ENCODE measurements around the gene SLC66A2. TPM values are rescaled to one million over a fixed set of nuclear protein-coding genes. Genes with fewer than 3 reads are reported as not detected.

Gene SLC66A2
- total RNA-seq, 1 donor from 2014 or later, result 31.6 TPM

DNA sequence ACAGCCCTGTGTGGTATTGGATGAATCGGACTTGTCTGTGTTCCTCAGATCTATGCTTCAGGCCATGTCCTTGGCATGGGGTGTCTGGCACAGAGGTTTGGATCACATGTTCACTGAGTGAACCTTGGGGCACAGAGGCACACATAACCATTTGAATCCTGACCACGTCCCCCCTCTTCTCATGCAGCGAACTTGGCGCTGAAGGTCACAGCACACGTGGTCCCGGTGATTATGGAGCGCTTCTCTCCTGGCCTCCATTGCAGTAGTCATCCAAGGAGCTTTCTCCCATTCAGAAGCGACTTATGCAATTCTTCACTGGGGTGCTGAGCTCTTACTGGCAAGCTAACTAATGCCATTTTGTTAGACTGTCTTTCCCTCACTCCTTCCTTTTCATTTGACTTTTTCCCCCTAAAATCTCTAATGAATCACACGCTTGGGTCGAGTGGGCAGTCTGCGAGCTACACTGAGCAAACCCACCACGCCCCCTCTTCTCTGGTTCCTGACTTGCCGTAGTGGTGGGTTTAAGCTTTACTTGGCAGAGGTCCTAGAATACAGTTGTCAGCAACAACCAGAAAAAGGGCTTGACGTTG lies 94.3 kb downstream of the SLC66A2 start:
- no peaks in the 10 kb centered on the region for H3K36me3 Mint-ChIP-seq (ENCODE audit: insufficient read depth)
- H3K4me3 Mint-ChIP-seq (ENCODE audit: low read depth), result no peak overlapping the region
- peaks cover 8% of the 10 kb centered on the region for H3K9me3 Mint-ChIP-seq (ENCODE audit: low read depth)
- no peak for TF ChIP-seq CTCF (IDR thresholded peaks at IDR 0.05; ENCODE audit: unreplicated experiment)
- H3K4me1 Mint-ChIP-seq (ENCODE audit: low read depth), result peaks cover 1% of the 10 kb centered on the region
- no peak for DNase-seq (ENCODE audit: low spot score, unreplicated experiment)
- H3K27me3 Mint-ChIP-seq, result peaks cover 56% of the 10 kb centered on the region
- no peak overlapping the region for H3K27ac Mint-ChIP-seq

GRCh38 chr18:79856119-79857007 lies 95.1 kb downstream of the SLC66A2 start:
- Mint-ChIP-seq H3K27me3 (peaks cover 48% of the 10 kb centered on the region), H3K9me3 (ENCODE audit: low read depth) (peaks cover 8% of the 10 kb centered on the region), H3K4me1 (ENCODE audit: low read depth) (peaks cover 1% of the 10 kb centered on the region), H3K27ac (no peak overlapping the region), H3K4me3 (ENCODE audit: low read depth) (no peak overlapping the region), H3K36me3 (ENCODE audit: insufficient read depth) (no peaks in the 10 kb centered on the region)
- DNase-seq (ENCODE audit: low spot score, unreplicated experiment), result no peak
- no peak for TF ChIP-seq CTCF (IDR thresholded peaks at IDR 0.05; ENCODE audit: unreplicated experiment)

- Mint-ChIP-seq H3K36me3 (ENCODE audit: insufficient read depth) (no peaks in the 10 kb centered on the region), H3K9me3 (ENCODE audit: low read depth) (peaks cover 3% of the 10 kb centered on the region), H3K27ac (no peak overlapping the region), H3K4me3 (ENCODE audit: low read depth) (no peak overlapping the region), H3K27me3 (peaks cover 41% of the 10 kb centered on the region), H3K4me1 (ENCODE audit: low read depth) (peaks cover 1% of the 10 kb centered on the region)
- no peak for DNase-seq (ENCODE audit: low spot score, unreplicated experiment)
- TF ChIP-seq CTCF (IDR thresholded peaks at IDR 0.05; ENCODE audit: unreplicated experiment), result no peak
Observed at GRCh38 chr18:79855147-79855933, 96.1 kb downstream of the SLC66A2 start.

GRCh38 chr18:79853993-79854364 lies 97.5 kb downstream of the SLC66A2 start:
- Mint-ChIP-seq H3K36me3 (ENCODE audit: insufficient read depth) (no peaks in the 10 kb centered on the region), H3K9me3 (ENCODE audit: low read depth) (no peaks in the 10 kb centered on the region), H3K27ac (no peak overlapping the region), H3K27me3 (peaks cover 31% of the 10 kb centered on the region), H3K4me3 (ENCODE audit: low read depth) (no peak overlapping the region), H3K4me1 (ENCODE audit: low read depth) (peaks cover 1% of the 10 kb centered on the region)
- DNase-seq (ENCODE audit: low spot score, unreplicated experiment), result peak; percentile 9
- TF ChIP-seq CTCF (IDR thresholded peaks at IDR 0.05; ENCODE audit: unreplicated experiment), result no peak

GRCh38 chr18:79853303-79853992 lies 98.0 kb downstream of the SLC66A2 start:
- Mint-ChIP-seq H3K27me3 (peaks cover 26% of the 10 kb centered on the region), H3K36me3 (ENCODE audit: insufficient read depth) (no peaks in the 10 kb centered on the region), H3K4me1 (ENCODE audit: low read depth) (peaks cover 1% of the 10 kb centered on the region), H3K27ac (no peak overlapping the region), H3K9me3 (ENCODE audit: low read depth) (no peaks in the 10 kb centered on the region), H3K4me3 (ENCODE audit: low read depth) (no peak overlapping the region)
- no peak for TF ChIP-seq CTCF (IDR thresholded peaks at IDR 0.05; ENCODE audit: unreplicated experiment)
- peak; percentile 6 for DNase-seq (ENCODE audit: low spot score, unreplicated experiment)
